ENCODE measurements around the gene SNX22. TPM values are rescaled to one million over a fixed set of nuclear protein-coding genes. Genes with fewer than 3 reads are reported as not detected.

Gene SNX22
- total RNA-seq, 2 experiments from 2014 or later = 0.19 to 0.47 TPM

DNA sequence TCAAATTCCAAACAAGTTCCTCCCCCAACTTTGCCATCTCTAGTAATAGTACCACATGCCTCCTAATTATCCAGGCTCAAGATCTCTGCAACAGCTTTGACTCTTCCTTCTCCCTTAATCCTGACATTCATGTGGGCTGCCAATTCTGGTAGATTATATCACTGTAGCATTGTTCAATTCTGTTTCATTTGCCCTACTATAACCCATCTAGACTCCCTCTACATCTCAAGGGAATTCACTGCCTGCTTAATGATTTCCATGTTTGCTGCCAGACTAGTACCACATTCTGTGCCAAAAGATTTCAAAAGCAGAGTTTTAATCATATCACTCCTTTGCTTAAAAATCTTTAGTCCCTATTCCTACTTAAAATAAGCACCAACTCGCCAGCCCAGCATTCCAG is 45.9 kb downstream of the SNX22 start:
- no peaks in the 10 kb centered on the region for H3K4me1 Mint-ChIP-seq (ENCODE audit: low read depth)
- DNase-seq = no peak
- H3K4me3 Mint-ChIP-seq = no peak overlapping the region
- intact Hi-C loops (cut with micrococcal nuclease) = no loop called here
- peaks cover 3% of the 10 kb centered on the region for H3K36me3 Mint-ChIP-seq (ENCODE audit: low read depth)
- CTCF ChIA-PET = no interaction called here
- H3K27ac Mint-ChIP-seq = no peak overlapping the region
- H3K27me3 Mint-ChIP-seq (ENCODE audit: low read depth) = no peaks in the 10 kb centered on the region
- H3K9me3 Mint-ChIP-seq = no peaks in the 10 kb centered on the region

DNA sequence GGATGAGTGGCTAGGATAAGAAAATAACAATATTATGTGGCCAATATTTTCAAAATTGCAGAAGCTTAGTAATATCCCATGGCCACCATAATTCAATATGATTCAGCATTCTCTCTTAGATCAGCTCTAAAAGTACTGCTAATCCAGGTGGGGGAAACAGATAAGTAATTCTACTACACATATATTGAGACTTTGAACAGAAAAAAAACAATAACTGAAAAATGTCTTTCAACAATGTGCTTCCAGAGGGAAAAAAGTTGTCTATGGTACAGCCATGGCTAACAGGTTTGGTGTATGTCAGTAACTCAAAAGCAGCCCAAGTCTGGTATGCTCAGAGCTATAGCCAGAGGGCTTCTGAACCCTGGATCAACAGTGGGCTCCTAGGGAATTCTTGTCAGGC is 53.7 kb downstream of the SNX22 start:
- CTCF ChIA-PET = no interaction called here
- intact Hi-C loops (cut with micrococcal nuclease) = loop anchor here (5.0 kb wide), 1 partner anchor 447 kb away; no protein-coding TSS in a partner anchor
- peaks cover 3% of the 10 kb centered on the region for H3K4me1 Mint-ChIP-seq (ENCODE audit: low read depth)
- no peaks in the 10 kb centered on the region for H3K9me3 Mint-ChIP-seq
- H3K36me3 Mint-ChIP-seq (ENCODE audit: low read depth) = peaks cover 7% of the 10 kb centered on the region
- no peaks in the 10 kb centered on the region for H3K27me3 Mint-ChIP-seq (ENCODE audit: low read depth)
- H3K4me3 Mint-ChIP-seq = no peak overlapping the region
- no peak overlapping the region for H3K27ac Mint-ChIP-seq
- no peak for DNase-seq

Other genes starting within 250 kb of the SNX22 start
- gene DAPK2, start 105.2 kb upstream of the SNX22 start, total RNA-seq = under 1 TPM in 1 of 2 experiments, not detected in 1; 0.44 TPM
- gene CIAO2A, start 57.9 kb upstream of the SNX22 start, total RNA-seq = 100 to 1,000 TPM; 105 TPM
- gene SNX1, start 55.7 kb upstream of the SNX22 start, total RNA-seq = 10 to 100 TPM; 80.7 to 84.2 TPM
- 100 to 1,000 TPM; 187 to 202 TPM for gene PPIB, start 11.3 kb downstream of the SNX22 start, total RNA-seq
- gene CSNK1G1, start 204.4 kb downstream of the SNX22 start, total RNA-seq = 10 to 100 TPM; 14.8 to 16.6 TPM
- gene PCLAF, start 229.7 kb downstream of the SNX22 start, total RNA-seq = 100 to 1,000 TPM; 117 to 118 TPM
- gene TRIP4, start 236.1 kb downstream of the SNX22 start, total RNA-seq = 10 to 100 TPM; 13.7 to 14.5 TPM